HL-60 (cell line): ENCODE data around the gene ST6GALNAC6.

Experiments
- DNase-seq, 2 experiments: peaks; one replicate each; pipeline ENCODE4 v3.0.0-alpha.2; 2010 to 2020; ENCODE audit warnings: low read depth in 1 of 2, low spot score in 1 of 2
- H3K27ac ChIP-seq: fragments of 250-450 bp; sonication (Bioruptor Pico); replicated peaks from 2 replicates; pipeline ENCODE4 v1.5.1; 2020; ENCODE audit warnings: mild to moderate bottlenecking, moderate library complexity
- H3K27me3 ChIP-seq: fragments of 250-450 bp; sonication (Bioruptor Pico); 2 replicates; pipeline ENCODE4 v1.5.1; 2021; ENCODE audit warnings: mild to moderate bottlenecking, moderate library complexity; ENCODE audit not compliant: insufficient read depth, poor library complexity, severe bottlenecking
- H3K4me3 ChIP-seq: replicated peaks from 2 replicates; pipeline ENCODE4 v1.5.1; 2011; ENCODE audit warnings: mild to moderate bottlenecking, control low read depth, low read length; ENCODE audit not compliant: insufficient read depth
- CTCF ChIP-seq: IDR thresholded peaks from one replicate; pipeline ENCODE4 v1.5.1; 2011; ENCODE audit warnings: low read length, control low read depth, inconsistent platforms; ENCODE audit not compliant: insufficient read depth
- GABPA ChIP-seq: IDR thresholded peaks from 2 replicates; pipeline ENCODE4 v1.6.1; 2012; ENCODE audit warnings: low read depth
- POLR2AphosphoS5 ChIP-seq: IDR thresholded peaks from 2 replicates; pipeline ENCODE4 v1.6.1; 2012; ENCODE audit warnings: low read depth
- REST ChIP-seq: IDR thresholded peaks from 2 replicates; pipeline ENCODE4 v1.6.1; 2012; ENCODE audit warnings: low read depth; ENCODE audit not compliant: insufficient replicate concordance
- SPI1 ChIP-seq: IDR thresholded peaks from 2 replicates; pipeline ENCODE4 v1.6.1; 2012; ENCODE audit warnings: low read depth, mild to moderate bottlenecking, borderline replicate concordance

ST6GALNAC6 gene

GRCh38 chr9:127928676-127929624 is 29.5 kb upstream of the ST6GALNAC6 start:
- no peak for DNase-seq
- H3K27ac ChIP-seq: no peak overlapping the region
- no peak overlapping the region for H3K4me3 ChIP-seq

GRCh38 chr9:127927988-127928675 is 28.7 kb upstream of the ST6GALNAC6 start:
- no peak for DNase-seq
- H3K4me3 ChIP-seq: no peak overlapping the region

More at GRCh38 chr9:127928676-127929624, 29.5 kb upstream of the ST6GALNAC6 start:
- no peak for TF ChIP-seq REST
- TF ChIP-seq SPI1: no peak
- no peak for TF ChIP-seq GABPA
- TF ChIP-seq CTCF: no peak
- TF ChIP-seq POLR2AphosphoS5: no peak
- peaks cover 33% of the 10 kb centered on the region for H3K27me3 ChIP-seq

More at GRCh38 chr9:127927988-127928675, 28.7 kb upstream of the ST6GALNAC6 start:
- H3K27ac ChIP-seq: no peak overlapping the region
- TF ChIP-seq GABPA (no peak), REST (no peak), SPI1 (no peak), CTCF (no peak), POLR2AphosphoS5 (no peak)
- peaks cover 33% of the 10 kb centered on the region for H3K27me3 ChIP-seq
